ENCODE results near the gene UST.

DNA sequence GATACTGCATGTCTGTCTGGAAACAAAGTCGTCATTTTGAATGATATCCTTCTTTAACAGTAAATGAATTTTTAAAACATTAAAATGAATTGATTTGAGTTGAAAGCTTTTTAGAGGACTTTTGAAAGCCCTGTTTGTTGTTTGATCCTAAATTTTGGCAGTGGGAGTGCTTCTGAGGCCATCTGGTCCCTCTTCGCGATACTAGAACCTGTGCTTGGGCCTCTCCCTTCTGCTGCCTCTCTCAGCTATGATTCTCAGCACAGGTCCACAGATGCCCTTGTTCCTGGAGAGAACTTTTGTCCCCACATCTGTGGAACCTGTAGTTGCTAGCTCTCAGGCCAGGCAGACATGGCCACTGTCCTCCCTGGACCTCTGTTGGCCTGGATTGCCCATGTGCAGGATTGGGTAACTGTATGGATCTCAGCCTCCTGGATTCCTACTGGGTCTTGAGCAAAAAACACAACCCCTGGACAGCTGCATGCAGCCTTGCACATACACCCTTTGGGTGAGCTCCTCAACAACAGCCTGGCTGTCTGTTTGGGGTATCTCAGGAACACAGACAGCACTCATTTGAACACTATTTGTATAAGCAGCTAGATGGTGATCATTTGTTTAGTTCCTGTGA is 21.9 kb downstream of the UST start:
- TF ChIP-seq, protein P1, sequence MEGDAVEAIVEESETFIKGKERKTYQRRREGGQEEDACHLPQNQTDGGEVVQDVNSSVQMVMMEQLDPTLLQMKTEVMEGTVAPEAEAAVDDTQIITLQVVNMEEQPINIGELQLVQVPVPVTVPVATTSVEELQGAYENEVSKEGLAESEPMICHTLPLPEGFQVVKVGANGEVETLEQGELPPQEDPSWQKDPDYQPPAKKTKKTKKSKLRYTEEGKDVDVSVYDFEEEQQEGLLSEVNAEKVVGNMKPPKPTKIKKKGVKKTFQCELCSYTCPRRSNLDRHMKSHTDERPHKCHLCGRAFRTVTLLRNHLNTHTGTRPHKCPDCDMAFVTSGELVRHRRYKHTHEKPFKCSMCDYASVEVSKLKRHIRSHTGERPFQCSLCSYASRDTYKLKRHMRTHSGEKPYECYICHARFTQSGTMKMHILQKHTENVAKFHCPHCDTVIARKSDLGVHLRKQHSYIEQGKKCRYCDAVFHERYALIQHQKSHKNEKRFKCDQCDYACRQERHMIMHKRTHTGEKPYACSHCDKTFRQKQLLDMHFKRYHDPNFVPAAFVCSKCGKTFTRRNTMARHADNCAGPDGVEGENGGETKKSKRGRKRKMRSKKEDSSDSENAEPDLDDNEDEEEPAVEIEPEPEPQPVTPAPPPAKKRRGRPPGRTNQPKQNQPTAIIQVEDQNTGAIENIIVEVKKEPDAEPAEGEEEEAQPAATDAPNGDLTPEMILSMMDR (IDR thresholded peaks at IDR 0.05): no peak
- TF ChIP-seq EZH2 (IDR thresholded peaks at IDR 0.05; ENCODE audit: borderline replicate concordance, insufficient read depth, low read depth, low read length, poor library complexity, severe bottlenecking): no peak
